NCI-H2196 (cell line): ENCODE data around the gene TP53INP2.
"Not testable (repeated sequence)": the region's sequence is repeated elsewhere in the genome, so short reads cannot be mapped to it uniquely, and the experiment has no call there.

Experiments
- DNase-seq: peaks from one replicate; lab custom pipeline; 2025; ENCODE audit not compliant: unreplicated experiment; lab: John Stamatoyannopoulos, UW

TP53INP2 gene

GRCh38 chr20:34720266-34720665 lies 16.1 kb downstream of the TP53INP2 start:
- no peak for DNase-seq

GRCh38 chr20:34722560-34722959 lies 18.4 kb downstream of the TP53INP2 start:
- not testable (repeated sequence) for DNase-seq

- DNase-seq, result no peak
These were observed 20.0 kb downstream of the TP53INP2 start for GRCh38 chr20:34724172-34724571.

GRCh38 chr20:34729416-34729815 lies 25.3 kb downstream of the TP53INP2 start:
- no peak for DNase-seq

- no peak for DNase-seq
These were observed 28.4 kb downstream of the TP53INP2 start for GRCh38 chr20:34732523-34732922.

GRCh38 chr20:34736106-34736735 lies 32.1 kb downstream of the TP53INP2 start:
- DNase-seq, result no peak

- DNase-seq, result no peak
These were observed 38.9 kb downstream of the TP53INP2 start for GRCh38 chr20:34743039-34743438.

GRCh38 chr20:34744340-34744739 lies 40.2 kb downstream of the TP53INP2 start:
- no peak for DNase-seq

- no peak for DNase-seq
These were observed 40.7 kb downstream of the TP53INP2 start for GRCh38 chr20:34744847-34745246.

GRCh38 chr20:34746674-34747073 lies 42.5 kb downstream of the TP53INP2 start:
- DNase-seq, result no peak

GRCh38 chr20:34747479-34747878 lies 43.3 kb downstream of the TP53INP2 start:
- DNase-seq, result no peak

GRCh38 chr20:34748709-34749108 lies 44.6 kb downstream of the TP53INP2 start:
- DNase-seq, result no peak

- no peak for DNase-seq
These were observed 46.3 kb downstream of the TP53INP2 start for GRCh38 chr20:34750484-34750883.

GRCh38 chr20:34751453-34751852 lies 47.3 kb downstream of the TP53INP2 start:
- no peak for DNase-seq

- no peak for DNase-seq
These were observed 49.7 kb downstream of the TP53INP2 start for GRCh38 chr20:34753706-34754461.

GRCh38 chr20:34754611-34755010 lies 50.5 kb downstream of the TP53INP2 start:
- no peak for DNase-seq

- DNase-seq, result no peak
These were observed 51.2 kb downstream of the TP53INP2 start for GRCh38 chr20:34755367-34755766.

GRCh38 chr20:34762031-34762555 lies 57.9 kb downstream of the TP53INP2 start:
- no peak for DNase-seq
